Activated CD4-positive, CD25-positive, alpha-beta regulatory T cell treated with anti-CD3 and anti-CD28 coated beads, Interleukin-2, amount 50 U/mL, for 24 hours (primary cell): ENCODE results near the gene TESMIN.

Experiments
- ATAC-seq, 2 donors: fragments of 150-1000 bp; cut with Tn5 transposase; one replicate each; pipeline ENCODE4 v1.10.0; 2021; ENCODE audit warnings: mild to moderate bottlenecking in 1 of 2, moderate library complexity in 1 of 2

Gene TESMIN

DNA sequence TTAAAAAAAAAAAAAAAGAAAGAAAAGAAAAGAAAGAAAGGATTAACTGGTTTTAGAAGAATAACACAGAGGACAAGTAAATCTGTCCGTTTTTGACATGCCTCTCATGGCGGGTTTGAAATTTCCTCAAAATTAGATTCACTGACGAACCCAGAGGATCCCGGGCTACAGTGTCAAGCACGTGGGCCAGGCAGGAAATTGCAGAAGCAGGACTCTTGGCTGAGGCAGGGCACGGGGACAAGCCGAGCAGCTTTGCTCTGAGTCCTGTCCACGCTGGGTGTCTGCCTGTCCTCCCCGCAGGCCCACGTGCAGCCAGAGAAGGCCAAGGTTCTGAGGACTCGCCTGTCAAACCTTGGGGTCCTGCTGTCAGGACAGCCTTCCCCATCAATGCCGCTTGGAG is 42.3 kb downstream of the TESMIN start:
- no peak for ATAC-seq

DNA sequence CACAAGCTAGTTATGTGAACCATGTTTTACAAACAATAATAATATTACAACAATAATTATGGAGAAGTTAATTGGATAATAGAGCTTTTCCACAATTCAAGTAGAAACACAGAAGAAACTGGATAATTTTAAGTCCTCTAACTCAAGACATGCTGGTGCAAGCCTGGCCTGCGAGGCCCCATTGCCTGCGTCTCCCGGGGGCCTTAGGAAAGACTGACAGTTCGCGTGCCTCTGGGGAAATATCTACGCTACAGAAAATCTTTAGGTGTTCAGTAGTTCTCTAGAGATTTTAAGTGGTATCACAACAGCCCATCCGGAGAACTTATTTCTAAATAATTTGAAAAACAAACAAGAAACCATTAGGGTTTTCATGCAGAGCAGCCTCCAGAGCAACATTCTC is 43.8 kb downstream of the TESMIN start:
- no peak for ATAC-seq

DNA sequence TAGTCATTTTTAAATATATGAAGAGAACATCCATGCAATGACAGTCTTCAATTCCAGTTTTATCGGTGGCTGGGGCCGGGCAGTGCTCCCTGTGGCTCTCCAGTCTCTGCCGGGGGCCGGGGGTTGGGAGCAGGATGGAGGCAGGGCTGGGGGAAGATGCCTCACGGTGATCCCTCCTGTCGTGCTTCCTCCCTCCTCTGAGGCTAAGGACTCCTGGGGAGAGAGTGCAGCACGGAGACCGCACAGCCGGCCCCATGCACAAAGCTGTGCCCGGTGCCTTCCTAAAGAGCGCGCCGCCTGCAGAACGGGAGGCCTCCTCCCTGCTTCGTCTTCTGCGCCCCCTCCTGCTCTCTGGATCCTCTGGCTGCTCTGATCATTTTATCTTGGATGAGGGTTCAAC is 46.4 kb downstream of the TESMIN start:
- ATAC-seq: no peak

DNA sequence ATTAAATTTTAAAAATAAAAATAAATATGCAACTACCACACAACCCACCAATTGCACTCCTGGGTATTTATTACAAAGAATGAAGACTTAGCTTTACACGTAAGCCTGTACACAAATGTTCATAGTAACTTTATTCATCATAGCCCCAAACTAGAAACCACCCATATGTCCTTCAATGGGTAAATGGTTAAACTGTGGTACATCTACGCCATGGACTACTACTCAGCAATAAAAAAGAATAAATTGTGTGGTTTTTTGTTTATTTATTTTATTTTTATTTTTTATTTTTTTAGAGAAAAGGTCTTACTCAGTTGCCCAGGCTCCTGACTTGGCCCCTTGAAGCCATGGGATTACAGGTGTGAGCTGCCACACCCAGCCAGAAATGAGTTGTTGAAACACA is 52.3 kb downstream of the TESMIN start:
- no peak for ATAC-seq

DNA sequence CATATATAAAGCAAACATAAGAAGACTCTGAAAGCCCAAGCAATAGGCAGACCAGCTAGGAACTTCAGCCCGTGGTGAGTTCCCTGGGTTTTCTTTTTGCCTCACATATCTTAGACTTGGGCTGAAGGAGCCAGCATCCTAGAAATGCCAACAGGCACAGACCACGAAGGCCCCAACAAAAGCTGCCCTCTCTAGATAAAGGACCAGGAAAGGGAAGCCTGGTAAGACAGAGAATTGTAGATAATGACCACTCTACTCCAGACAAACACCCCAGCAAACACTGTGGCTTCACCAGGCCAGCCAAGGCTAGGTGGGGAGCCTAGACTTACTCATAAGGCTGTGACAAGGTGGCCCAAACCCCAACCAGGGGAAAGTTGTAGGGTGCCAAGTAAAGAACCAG is 55.8 kb downstream of the TESMIN start:
- no peak for ATAC-seq

DNA sequence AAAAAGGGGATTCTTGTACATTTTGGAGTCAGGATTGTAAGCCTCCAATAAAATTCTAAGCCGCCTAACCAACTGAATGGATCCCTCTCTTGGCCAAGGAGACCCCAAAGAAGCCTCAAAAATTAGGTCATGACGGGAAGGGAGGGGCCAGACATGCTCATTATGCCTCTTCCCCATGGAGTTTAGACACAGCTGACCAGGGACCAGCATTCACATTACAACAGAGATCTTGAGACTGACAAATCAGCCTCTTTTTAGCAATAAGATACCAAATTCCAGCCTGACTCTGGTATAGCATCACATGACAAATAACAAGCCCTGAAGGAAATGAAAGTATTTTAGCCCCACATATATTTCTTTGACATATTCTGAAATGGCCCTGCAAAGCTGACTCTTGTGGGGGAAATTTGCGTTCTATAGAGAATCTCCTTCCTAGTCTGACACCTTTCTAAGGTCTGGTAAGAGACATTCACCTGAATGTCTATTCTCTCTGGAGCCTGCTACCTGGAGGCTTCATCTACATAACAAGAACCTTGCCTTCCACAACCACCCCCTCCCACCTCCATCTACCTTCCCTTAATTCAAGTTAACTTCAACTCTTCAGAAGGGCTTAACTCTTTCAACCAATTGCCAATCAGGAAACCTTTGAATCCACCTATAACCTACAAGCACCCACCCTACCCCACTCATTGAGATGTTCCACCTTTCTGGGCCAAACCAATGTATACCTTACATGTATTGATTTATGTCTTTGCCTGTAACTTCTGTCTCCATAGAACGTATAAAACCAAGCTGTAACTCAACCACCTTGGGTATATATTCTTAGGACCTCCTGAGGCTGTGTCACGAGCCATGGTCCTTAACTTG is 56.7 kb downstream of the TESMIN start:
- ATAC-seq: no peak

DNA sequence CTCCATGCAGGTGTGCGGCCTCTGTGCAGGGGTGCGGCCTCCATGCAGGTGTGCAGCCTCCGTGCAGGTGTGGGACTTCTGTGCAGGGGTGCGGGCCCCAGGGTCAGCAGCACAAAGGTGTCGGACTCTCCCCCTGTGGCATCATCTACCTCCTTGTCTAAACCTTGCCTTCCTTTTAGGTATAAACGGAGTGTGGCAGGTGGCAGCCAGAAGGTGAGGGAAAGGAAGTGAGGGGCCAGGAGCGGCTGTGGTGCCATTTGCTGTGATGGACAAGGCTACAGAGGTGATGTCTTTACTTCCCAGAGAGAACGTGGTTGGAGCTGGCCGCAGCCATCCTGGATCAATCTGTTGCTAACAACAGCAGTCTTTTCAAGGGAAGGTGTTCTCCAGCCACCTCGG is 57.8 kb downstream of the TESMIN start:
- no peak for ATAC-seq

DNA sequence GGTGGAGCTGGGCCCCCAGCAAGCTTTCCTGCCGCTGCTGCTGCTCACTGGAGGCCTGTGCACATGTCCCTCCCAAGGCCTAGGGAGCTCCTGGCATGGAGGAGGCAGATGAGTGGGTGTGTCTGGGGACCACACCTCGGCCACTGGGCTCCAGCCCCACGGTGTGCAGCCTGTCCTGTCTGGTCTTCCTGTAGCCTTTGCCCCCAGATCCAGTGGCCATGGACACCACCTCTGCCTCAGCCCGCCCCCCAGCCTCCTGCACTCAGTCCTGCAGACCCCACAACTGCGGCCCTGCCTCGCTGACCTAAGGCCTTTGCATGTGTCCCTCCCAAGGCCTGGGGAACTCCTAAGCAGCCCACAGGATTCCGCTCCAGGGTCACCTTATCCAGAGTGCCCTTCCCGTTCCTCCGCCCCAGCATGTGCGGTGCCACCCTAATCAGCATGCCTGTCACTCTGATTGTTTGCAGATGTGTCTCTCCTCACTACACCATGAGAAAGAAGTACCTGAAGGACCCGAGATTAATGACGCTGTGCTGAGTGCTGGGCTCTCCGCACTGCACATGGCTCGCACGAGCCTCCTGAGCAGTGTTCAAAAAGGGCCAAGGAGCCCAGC is 58.3 kb downstream of the TESMIN start:
- no peak for ATAC-seq

DNA sequence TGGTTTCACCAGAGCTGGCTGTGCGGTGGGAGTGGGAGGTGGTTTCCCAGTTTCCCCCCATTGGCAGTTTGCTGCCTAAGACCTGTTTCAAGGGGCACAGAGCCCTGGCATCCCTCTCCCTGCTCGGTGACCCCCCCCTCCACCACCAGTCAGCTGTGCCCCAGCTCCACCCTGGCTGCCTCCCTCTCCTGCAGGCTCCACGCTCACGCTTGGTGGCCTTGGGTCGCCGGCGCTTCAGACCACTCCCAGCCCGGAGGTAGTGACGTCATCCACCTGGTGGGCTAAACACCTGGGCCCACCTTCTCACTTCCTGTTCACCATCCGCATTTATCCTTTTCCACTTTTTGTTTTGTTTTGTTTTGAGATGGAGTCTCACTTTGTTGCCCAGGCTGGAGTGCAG is 59.2 kb downstream of the TESMIN start:
- no peak for ATAC-seq

DNA sequence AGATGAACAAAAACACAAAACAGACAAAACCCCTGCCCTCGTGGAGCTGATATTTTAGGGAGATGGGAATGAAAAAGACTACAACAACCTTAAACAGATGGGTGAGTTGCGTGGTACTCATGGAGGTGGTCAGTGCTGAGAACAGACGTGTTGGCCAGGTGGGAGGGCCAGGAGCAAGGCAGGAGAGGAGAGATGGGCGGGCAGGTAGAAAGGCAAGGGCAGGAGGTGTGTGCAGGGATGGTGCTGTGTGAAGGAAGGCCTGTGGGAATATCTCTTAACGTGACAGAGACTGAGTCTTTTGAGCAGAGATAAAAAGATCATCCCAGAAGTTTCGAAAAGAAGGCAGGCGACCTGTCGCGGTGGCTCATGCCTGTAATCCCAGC is 59.9 kb downstream of the TESMIN start:
- no peak for ATAC-seq

DNA sequence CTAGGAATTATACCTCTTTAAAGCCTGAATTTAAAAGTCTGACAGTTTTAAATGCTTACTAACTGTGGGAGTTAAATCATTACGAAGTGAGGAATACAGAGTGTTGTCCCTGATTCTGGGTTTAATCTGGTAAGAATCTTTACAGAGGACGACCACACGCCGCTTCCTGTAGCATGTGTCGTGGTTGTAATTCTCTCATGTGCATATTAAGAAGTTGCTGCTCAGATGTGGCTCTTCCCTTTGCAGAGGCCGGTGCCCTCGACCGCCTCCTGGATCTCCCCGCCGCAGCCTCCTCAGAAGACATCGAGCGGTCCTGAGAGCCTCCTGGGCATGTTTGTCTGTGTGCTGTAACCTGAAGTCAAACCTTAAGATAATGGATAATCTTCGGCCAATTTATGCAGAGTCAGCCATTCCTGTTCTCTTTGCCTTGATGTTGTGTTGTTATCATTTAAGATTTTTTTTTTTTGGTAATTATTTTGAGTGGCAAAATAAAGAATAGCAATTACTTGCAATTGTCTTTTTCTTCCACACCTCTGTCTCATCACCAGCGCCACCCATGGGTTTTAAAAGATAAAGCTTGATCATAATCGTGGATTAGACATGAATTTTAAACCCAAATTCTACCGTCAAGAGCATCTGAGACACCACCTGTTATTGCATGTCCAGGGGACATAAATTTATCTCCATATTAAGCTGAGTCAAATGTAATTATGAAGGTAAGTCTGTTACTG is 60.5 kb downstream of the TESMIN start:
- ATAC-seq: peak in 1 of 2 donors; percentile 38

DNA sequence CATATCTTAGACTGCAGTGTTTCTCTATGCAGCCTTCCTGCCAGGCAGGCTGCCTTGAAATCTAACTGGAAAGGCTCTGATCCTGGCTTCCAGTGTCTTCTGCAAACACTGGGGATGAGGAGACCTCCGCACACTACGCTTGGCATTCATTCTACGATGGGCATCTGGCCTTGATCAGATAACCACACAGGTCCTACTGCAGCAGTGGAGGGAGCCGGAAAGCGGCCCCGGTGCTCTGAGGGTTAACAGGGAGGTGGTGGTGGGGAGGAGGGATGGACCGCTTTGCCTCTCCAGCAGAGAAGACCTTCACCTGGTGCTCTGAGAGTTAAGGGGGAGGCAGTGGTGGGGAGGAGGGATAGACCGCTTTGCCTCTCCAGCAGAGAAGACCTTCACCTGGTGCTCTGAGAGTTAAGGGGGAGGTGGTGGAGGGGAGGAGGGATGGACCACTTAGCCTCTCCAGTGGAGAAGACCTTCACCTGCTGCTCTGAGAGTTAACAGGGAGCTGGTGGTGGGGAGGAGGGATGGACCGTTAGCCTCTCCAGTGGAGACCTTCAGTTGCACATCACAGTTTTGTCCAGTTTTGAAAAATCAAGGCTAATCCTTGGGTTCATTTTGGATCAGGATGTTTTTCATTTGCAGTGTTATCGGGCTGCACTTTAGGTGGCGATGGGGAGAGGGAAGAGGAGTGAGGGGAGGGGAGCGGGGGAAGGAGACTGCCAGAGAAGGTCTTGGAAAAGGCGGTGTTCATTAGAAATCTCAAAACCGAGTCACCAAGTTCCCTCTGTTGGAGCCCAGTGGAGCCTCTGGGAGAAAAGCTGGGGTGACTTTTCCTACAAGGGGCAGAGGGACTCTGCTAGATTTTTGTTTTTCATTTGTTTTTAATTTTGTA is 61.3 kb downstream of the TESMIN start:
- ATAC-seq: no peak

DNA sequence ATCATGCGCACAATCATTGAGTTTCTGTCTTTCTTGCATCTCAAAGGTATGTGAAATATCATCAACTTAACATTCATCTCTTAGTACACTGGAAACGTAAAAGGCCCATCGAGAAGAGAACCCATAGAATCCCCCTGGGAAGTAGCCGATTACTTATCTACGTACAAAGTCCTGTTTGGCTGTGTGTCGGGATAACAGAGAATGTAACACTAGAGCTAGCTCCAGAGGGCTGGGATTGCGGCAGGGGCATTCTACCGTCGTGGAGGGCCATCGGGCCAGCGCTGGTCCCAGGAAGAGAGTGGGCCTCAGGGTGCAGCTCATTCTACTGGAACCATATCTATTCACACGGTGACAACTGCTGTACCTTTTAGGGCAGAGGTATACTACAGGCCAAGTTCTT is 62.4 kb downstream of the TESMIN start:
- no peak for ATAC-seq

DNA sequence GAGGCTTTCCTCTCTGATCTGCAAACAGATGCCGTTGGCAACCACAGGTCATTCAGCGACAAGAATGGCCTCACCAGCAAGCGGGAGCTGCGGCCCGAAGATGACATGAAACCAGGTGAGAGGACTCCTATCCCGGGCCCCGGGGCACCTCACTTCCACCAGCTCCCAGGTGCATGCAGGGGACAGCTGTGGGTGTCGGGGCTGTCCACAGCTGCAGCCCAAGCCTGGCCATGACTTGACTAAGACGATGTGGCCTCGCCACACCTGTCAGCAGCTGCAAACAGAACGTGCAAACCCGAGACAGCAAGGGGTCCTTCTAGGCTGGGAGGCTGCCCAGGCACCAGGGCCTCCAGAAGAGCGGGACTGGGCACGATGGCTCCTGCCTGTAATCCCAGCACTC is 63.3 kb downstream of the TESMIN start:
- ATAC-seq: no peak

DNA sequence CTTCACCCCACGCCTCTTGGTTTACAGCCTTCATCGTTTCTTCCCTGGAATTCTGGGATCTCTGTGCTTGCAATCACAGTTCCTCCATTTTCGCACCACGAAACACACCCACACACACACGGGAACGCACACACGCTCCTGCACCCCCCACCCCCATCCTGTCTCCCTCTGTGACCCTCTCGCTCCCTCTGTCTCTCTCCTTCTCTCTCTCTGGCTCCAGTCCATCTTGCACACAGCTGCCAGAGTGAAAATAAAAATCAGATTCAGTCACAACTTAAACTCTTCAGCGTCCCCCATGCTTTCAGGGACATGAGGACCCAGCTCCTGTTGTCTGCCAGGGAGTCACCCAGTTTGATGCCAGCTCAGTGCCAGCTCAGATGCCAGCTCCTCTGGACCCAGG is 64.0 kb downstream of the TESMIN start:
- no peak for ATAC-seq

DNA sequence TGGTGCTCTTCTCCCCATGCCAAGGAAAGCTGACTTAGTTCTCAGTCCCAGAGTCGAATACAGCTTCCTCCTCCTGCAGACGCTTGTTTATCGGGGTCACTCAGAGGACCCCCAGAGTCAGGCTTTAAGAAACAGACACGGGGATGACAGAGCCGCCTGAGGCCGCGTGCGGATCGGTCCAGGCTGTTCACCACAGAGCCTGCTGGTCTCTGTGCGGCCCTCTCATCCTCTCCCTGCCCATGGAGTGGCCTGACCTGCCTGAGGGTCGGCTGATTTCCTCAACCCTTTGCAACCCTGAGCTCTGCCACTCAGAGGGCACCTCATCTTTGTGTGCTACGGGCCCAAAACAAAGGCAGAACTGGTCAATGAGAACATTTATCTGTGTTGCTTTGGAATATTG is 64.8 kb downstream of the TESMIN start:
- ATAC-seq: no peak

DNA sequence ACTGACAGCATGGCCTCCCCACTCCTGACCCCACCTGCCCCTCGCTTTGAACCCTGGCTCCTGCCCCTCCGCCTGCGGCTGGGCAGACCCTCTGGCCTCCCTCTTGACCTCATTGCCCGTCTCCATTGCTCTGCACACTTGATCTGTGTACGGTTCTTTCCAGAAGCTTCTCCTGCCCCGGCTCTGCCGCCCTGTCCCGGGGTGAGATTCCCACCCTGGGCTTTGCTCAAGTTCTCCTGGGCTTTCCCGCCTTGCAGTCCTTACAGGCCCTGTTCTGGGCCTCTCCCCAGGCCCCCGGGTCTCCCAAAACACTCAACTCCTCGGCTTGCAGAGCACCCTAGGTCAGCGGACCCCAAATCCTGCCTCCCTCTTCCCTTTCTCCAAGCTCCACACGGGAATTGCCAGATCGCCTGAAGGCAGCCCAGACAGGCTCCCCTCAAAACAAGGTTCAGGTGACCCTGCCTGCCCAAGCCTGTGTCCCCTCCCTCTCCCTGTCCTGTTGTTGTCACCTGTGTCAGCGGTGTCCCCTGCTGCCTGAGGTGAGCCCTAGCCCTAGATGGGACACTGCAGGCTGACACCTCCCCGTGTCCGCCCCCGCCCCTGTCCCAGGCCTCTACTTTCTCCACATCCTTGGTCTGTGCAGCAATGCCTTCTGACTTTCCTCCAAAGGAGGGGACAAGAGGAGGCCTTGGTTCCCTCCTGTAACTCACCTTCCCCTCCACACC is 65.5 kb downstream of the TESMIN start:
- no peak for ATAC-seq

DNA sequence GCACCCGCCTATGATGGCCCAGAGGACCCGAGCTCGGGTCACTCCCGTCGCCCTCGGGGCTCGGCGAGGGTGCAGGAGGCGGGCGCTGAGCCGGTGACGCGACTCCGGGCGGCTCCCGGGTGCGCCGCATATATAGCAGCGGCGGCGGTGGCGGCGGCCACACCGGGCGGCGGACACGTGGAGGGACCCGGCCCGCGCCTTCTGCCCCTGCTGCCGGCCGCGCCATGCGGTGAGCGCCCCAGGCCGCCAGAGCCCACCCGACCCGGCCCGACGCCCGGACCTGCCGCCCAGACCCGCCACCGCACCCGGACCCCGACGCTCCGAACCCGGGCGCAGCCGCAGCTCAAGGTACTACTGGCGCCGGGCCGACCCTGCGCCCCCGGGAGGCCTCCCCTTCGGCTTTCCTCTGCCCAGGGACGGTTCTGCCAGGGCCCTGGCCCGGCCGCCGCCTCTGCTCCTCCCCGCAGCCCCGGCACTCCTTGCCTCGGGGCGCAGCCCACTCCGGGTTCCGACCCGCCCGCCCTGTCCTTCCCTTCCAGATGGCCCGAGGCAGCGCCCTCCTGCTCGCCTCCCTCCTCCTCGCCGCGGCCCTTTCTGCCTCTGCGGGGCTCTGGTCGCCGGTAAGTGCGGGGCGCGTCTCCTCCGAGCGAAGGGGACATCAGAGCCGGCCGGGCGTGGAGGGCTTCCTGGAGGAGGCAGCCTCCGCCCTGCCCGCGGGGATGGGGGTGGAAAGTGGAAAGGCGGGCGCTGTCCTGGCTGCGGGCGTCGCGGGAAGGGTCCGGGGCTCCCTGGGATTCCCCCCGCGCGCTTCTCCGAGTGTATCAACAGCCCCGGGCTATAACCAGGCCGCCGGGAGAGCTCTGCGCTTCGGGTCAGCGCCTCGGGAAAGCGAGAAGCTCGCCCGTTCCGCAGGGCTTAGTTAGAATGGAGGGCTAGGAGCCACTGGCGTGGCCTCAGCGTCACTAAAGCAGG is 66.6 kb downstream of the TESMIN start, which contains the start of gene GAL:
GAL (plus strand) TSS at position 160 of the 972 bp plus-strand sequence; CDS start at position 540, 380 bp downstream.
- ATAC-seq: peak in 1 of 2 donors; percentile 49

DNA sequence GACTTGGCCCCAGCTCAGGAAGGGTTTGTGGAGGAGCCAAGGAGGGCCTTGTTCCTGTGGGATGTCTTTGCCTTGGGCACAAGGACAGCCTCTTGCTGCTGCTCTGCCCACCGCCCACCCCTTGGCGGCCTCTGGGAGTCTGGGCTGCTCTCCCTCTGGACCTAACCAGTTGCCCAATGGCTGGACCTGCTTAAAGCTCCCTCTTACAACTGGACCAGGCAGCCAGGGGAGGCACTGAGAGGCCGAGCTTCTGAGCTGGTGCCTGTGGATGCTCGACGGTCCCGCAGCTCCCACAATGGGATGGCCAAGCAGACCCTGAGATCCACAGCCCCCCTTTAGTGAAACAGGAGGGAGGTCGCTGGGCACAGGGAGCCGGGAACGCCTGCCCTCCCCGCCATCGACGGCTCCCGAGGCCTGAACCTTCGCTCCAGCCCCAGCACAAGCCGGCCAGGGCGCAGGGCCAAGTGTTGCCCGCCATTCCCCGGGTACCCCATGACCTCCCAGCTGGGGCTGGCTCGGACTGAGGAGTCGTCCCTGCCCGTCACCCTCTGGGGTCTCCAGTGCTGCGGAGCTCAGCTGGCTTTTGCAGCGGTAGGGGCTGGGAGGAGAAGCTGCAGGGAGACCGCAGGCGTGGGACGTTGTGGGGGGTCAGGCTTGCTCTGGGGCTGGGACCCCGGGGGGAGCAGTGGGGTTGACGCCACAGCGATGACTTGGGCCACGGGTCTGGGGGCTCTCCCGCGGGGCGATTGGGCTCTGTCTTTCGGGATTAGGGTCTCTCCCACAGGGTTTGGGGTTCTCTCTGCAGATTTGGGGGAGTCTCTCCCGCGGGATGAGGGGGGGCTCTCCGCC is 67.6 kb downstream of the TESMIN start:
- no peak for ATAC-seq

DNA sequence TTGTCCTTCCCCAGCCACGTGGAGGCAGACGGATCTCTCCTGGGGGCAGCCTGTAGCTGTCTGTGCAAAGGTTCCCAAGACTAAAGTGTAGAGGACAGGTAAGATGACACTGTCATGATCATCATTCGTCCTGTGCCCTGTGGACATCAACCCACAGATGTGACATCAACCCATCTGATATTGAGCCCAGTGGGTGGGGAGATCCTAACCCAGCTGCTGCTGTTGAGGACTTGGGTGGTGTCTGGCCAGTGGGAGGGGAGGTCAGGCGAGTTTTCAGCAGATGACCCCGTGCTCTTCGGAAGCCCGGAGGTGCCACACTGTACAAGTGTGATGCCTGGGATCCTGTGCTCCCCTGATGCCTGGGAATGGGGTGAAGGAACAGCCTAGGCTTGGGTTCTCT is 68.2 kb downstream of the TESMIN start:
- ATAC-seq: no peak
